Middle frontal gyrus (tissue), 1 donor: Measurements from ENCODE around the gene S100P.

Experiments
- DNase-seq: peaks from one replicate; pipeline ENCODE4 v3.0.0-alpha.2; 2015; ENCODE audit warnings: low spot score; ENCODE audit errors: extremely low spot score

S100P gene

DNA sequence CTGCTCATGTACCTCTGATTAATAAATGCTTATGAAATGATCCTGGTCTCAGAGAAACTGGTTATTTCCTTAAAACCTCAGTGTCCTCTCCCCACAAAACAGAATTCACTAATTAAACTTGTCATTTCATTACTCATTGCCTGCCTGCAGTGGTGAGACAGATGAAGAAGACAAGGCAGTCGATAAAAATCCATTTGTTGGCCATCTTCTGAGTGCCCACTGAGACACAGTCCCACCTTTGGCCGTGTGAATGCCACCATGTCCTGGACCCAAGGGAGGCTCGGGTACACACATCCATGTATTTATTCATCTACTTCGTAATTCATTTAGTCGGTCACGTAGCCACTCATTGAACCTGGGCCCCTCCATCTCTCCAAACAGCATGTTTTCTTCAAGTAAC is 3.5 kb downstream of the S100P start:
- DNase-seq, result no peak

DNA sequence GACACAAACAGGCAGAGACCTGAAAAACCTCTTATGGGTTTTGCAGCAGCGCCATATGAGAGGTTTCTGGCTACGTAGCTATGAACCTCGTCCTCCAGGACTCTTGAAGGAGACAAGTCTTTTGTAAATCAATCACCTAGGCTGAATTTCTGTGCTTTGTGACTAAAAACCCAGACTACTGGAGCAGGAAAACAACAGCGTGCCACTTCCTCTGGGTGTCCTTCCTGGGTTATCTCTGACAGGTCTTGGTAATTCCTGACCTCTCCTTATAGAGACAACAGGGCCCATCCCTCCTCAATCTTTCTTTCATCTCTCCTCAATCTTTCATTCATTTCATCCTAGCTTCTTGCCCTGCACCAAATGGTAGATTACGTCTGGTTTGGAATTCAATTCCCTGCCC is 5.7 kb downstream of the S100P start:
- no peak for DNase-seq

DNA sequence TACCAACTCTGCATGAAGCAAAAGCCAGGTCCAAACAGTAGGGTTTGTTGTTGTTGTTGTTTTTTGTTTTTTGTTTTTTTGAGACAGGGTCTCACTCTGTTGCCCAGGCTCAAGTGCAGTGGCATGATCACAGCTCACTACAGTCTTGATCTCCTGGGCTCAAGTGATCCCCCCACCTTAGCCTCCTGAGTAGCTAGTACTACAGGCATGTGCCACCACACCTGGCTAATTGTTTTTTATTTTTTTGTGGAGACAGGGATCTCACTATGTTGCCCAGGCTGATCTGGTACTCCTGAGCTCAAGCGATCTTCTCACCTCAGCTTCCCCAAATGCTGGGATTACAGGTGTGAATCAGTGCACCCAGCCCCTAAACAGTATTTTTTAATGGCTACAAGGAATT is 6.2 kb downstream of the S100P start:
- DNase-seq, result no peak

DNA sequence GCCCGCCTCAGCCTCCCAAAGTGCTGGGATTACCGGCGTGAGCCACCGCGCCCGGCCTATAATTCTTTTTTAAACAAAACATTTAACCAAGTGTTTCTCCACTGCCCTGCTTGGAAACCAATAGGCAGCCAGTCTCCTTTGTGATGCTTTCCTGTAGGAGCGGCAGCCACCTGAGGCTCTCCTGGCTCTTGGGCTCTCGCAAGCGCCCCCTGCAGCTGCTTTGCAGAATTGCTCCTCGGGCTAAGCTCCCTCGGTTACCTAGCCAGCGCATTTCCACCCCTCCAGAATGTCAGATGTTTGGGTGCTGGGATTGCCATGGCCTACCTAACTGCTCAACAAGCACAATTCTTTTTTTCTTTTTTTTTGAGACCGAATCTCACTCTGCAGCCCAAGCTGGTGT is 7.7 kb downstream of the S100P start:
- DNase-seq, result no peak

DNA sequence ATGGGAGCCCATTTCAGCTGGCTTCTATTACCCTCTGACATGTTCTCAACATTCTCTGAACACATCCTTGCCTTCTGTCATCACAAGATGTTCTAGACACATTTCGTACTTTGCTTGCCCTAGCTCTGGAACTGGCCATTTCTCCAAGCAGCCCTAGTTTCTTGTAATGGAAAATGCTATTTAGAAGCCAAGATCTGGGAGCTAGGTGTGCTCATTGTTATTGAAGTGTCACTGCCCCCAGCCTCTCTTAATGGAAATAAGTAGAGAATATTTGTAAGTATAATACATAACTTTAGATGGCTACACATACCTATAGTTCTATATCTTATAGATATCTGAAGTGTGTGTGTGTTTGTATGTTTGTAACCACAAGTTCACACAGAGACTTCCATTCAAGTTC is 9.1 kb downstream of the S100P start:
- DNase-seq, result no peak

DNA sequence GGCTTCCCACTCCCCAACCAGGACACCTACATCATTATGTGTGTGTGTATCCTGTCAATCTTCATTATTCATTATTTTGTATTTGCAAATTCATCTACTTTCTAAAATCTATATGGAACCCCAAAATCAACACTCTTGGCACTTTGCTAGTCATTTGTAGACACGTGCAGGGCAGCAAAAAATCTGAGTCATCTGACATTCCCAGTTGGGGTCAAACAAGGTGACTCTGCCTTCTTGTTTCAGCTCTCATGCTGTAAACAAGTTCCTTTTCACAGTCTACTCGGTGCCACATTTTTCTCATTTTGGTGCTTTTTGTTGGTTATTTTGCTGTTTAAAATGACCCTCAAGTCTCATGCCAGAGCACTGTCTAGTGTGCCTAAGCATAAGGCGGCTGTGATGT is 10.1 kb downstream of the S100P start:
- no peak for DNase-seq

DNA sequence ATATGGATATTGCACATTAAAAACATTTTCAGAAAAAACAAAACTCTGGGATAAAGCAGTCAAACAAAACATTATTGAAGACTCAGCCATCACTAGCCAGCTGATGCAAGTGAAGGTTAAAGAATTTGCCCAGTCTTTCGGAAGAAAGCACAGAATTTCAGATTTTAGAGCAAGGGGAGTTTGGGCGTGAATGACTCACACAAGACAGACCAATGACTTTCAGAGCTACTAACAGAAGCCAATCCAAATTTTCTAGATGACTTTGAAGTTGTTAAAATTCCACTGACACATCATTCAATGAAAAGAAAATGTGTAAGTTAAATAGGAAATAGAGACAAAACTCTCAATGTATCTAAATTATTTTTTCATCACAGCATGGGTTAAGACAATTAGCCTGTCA is 12.0 kb downstream of the S100P start:
- DNase-seq, result no peak

DNA sequence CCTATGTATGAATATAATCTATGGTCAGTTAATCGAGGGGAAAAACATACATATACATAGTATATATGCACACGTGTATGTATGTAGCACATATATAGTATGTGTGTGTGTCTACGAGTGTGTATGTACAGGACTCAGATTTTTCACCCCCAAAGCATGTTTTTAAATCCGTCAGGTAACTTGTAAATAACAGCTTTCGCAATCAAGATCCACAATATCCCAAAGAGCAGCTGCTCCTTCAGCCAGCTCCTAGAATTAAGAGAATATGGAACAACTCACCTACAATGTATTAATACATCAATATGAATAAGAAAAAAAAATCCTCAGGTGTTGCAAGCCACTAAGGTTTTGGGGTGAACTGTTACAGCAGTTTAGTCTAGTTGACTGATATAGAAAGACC is 12.5 kb downstream of the S100P start:
- no peak for DNase-seq

DNA sequence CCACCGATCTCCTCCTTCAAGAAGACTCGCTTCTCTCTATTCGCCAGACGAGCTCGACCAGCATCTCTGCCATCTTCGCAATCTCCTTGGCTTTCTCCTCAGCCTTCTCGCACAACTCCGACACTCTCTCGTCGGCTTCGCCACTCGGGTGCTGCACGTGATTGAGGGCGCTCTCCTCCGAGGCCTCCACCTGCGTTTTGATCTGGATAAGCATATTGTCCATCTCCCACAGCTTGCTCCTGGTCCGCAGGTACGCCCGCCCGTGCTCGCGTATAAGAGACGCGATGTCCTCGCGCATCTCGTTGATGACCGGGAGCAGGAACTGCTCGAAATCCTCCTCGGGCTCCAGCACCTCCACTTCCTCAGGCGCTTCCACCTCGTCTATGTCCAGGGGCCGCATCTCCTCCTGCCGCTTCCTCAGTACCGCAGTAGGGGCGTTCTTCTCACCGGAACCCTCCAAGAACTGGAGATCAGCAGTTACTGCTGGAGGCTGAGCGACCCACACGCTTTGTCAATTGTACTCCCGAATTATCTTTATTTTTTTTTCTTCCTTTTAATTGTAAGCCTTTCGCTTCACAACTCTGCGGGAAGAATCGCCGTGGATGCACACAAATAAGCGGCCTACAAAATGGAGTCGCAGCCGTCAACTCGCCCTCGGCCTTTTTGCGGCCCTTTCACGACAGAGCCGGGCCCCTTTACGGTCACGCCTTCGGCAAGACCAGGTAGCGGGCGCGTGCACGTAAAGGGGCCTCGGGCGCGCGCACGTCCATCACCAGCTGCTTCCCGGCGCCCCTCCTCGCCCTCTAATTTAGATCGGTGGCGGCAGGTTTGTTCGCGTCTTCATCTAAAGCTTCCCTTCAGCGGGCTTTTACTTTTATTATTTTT is 15.8 kb downstream of the S100P start, which contains the start of gene MRFAP1L1:
Gene MRFAP1L1, minus strand, starts transcription at position 636 of the 885 bp plus-strand sequence. Its CDS starts 236 bp downstream, at position 400.
- peak; percentile 94 for DNase-seq

DNA sequence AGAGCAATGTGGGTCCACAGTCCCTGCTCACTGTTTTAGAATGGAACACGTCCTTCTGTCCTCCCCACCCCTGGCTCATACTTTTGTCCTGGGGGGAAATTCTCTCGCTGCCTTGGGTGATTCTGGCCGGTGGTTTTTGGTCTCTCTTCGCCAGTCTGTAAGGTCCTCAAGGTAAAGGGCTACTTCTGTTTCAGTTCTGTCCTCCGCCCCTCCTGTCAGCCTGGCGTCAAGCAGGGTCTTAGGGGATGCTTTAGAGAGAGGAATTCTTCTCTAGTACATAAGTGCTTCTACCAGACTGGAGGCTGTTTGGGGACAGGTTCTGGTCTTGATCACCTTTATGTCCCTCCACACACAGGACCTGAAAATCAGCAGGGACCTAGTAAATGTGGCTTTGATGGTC is 16.6 kb downstream of the S100P start:
- DNase-seq, result no peak

DNA sequence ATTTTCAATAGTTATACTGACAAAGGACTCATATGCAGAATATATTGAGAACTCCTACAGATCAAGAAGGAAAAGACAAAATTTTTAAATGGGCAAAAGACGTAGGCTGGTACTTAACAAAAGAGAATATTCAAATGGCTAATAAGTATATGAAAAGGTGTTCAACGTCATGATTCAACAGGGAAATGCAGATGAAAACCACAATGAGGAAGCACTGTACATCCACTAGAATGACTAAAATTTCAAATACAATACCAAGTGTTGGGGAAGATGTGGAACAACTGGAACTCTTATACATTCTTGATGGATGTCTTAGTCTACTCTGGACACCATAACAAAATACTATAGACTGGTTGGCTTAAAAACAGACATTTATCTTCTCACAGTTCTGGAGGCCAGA is 17.3 kb downstream of the S100P start:
- DNase-seq, result no peak

DNA sequence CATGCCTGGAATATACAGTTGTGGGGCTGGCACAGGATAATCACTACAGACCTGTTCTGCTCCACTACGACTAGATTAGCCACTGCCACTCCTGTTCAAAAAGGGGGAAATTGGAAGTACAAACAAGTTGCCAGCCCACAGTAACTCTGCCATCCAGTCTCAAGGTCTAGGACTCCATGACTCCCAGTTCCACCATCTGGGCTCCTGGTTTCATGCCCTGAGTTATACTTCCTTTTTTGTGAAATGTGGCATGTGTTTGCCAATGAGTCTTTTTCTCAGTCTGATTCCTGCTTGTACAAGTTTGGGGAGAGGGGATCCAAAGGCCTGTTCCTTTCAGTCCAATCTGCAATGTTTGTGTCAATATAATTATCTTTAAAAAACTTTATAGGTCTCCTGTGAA is 21.3 kb downstream of the S100P start:
- no peak for DNase-seq

DNA sequence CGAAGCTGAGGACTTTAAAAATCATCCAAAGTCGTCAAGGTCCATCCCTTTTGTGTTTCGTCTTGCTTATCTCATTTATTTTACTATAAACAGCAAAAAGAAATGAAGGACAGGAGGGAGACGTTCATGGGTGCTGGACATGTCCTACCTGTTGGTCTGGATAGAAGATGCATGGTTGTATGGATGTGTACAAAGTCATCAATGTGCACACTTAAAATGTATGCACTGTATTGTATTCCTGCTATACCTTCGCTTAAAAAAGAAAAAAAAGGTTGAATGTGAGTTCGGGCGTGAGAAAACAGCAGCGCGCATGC is 22.0 kb downstream of the S100P start:
- DNase-seq, result no peak

DNA sequence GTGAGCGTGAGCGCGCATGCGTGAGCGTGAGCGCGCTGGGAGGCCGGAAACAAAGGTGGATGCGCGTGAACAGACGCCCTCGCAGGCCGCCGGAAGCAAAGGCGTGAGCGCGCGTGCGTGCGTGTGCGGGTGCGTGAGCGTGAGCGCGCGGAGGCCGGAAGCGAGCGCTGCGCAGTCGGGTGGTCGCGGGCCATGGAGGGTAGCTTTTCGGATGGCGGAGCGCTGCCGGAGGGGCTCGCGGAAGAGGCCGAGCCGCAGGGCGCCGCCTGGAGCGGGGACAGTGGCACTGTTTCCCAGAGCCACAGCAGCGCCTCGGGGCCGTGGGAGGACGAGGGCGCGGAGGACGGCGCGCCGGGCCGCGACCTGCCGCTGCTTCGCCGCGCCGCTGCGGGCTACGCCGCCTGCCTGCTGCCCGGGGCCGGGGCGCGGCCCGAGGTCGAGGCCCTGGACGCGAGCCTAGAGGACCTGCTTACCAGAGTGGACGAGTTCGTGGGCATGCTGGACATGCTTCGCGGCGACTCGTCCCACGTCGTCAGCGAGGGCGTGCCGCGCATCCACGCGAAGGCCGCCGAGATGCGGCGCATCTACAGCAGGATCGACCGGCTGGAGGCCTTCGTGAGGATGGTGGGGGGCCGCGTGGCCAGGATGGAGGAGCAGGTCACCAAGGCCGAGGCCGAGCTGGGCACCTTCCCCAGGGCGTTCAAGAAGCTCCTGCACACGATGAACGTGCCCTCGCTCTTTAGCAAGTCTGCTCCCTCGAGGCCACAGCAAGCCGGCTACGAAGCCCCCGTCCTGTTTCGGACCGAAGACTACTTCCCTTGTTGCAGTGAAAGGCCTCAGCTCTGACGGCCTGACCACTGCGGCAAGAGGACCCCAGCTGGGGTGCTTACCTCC is 22.6 kb downstream of the S100P start, which contains the start of gene BLOC1S4:
Gene BLOC1S4, plus strand, starts transcription at position 157 of the 894 bp plus-strand sequence. Its CDS starts 36 bp downstream, at position 193.
- DNase-seq, result peak; percentile 88

DNA sequence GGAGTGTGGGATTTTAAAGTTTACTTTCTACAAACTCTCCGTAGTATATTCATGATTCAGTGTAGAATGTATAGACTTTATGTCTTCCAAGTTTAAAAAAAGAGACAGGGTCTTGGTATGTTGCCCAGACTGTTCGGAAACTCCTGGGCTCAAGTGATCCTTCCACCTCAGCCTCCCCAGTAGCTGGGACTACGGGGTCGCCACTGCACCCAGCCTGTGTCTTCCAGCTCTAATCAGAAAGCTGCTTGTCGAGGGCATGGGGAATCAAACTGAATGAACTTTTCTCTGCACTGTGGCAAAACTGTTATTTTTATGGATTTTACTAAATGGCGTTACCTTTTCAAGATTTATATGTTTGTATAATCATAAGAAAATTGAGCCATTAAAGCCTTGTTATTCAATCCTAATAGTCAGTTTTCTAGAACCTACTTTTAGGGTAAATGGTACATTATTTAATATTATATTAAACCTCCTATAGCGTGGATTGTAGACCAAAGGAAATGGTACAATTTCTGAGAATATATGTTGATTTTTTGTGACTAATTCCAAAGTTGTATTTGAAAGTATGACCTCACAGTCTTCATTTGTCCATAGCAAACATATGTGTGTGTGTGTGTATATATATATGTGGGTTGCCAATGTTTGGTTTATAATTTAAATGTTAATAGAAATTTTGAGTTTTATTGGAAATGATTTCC is 23.4 kb downstream of the S100P start:
- DNase-seq, result no peak

DNA sequence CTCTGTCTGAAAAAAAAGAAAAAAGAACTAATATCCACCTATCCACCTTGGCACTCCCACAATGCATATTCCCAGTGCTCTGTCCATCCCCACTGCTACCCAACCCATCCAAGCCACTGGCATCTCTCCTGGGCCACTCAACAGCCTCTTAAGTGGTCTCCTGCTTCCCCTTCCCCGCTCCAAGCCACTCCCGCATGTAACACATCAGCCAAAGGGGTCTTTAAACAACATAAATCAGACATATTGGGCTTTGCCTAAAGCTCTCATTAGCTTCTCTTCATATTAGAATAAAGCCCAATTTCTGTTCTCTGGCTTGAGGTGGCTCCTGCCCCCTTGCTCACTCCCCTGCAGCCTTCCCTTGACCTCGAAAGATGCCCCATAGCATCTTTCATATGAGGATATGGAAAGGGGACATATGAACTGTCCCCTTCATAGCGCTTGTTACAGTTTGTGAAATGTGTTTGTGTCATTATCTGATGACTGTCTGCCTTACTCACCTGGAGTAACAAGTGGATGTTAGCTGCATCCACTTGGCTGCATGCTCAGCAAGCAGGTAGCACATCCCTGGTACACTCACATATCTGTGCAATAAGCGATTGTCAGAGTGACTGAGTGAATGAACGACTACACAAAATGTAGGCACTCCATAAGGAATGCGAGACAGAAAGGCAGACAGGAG is 25.4 kb downstream of the S100P start:
- DNase-seq, result no peak

DNA sequence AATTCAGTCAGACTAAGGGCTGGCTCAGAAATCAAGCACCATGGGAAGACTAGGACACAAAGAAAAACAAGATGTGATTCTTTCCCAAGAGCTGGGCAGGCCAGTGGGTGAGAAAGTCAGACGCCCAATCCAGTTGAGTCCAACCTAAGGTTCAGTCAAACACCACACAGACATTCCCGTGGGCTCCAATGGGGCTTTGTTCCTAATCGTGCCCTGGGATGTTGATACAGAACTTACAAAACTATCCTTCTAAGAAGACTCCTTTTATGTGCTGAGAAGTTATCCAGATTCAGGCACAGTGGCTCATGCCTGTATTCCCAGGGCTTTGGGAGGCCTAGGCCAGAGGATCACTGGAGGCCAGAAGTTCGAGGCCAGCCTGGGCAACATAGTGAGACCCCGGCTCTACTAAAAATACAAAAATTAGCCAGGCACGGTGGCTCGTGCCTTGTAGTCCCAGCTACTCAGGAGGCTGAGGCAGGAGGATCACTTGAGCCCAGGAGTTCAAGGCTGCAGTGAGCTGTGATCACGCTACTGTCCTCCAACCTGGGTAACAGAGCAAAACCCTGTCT is 26.0 kb downstream of the S100P start:
- DNase-seq, result no peak

DNA sequence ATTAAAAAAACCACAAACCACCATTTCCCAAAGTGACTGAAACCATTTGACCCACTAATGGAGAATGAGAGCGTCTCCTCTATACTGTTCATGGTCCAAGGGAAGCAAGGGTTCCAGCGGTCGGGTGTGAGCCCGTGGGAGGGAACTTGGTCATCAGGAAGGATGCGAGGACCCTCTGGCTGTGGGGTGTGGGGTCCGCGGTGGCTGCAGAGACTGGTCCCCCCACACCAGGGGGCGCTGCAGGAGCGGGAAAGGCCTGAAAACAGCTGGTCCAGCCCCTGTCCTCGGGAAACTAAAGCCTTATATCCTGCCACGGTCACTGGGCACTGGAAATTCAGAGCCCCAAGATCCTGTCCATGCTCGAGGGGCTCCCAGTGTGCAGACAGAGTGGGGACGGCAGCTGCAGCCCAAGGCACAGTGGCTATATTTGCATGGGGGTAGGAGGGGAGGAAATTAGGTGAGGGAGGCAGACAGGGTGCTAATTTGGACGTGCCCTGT is 26.6 kb downstream of the S100P start:
- peak; percentile 63 for DNase-seq

DNA sequence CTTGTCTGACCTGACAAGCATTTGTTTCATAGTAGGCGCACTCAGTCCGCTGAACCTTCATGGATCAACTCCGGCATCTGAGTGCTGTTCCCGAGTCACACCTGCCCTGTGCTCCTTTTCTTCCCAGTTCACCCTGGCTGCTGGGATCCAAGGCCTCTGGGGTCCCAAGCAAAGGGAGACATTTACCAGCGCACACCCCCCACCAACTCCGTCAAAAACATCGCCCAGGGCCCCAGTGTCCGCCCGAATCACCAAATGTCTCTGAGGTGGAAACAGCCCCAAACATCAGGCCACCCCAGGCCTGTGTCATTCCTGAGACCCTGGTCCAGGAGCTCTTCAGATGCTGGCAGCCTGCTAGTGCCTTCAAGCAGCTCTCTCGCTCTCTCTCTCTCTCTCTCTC is 27.4 kb downstream of the S100P start:
- no peak for DNase-seq

DNA sequence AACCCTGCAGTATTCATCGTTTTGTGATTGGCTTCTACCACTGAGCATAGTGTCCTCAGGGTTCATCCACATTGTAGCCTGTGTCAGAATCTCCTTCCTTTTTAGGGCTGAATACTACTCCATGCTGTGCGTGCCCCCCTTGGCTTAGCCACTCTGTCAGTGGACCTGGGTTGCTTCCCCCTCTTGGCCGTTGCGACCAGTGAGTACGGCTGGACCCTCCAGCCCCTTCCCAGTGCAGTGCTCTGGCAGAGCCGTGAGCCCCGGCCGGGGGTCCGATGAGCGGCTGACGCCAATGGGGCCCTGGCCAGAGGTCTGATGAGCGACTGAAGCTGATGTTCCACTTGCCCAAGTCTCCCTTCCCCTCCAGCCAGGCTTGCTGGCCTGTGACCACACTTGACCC is 29.2 kb downstream of the S100P start:
- DNase-seq, result no peak

DNA sequence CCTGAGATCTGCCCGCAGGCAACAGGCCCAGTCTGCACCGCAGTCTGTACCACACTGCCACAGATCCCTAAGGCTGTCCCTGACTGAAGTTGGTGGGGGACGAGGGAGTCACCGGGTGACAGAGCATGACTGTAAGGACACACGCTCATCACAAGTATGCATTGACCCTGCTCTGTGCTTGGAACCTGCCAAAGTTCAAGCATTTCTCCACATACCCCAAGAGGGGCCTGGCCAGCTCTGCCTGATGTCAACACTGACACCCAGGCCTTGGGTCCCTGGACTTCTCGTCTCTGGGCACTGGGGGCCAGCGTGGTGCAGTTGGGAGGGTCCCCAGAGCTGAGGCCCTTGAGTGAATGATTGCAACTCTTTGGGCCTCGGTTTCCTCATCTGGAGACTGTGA is 30.2 kb downstream of the S100P start:
- DNase-seq, result no peak
